ENCODE results near the gene LAMTOR1. TPM values are rescaled to one million over a fixed set of nuclear protein-coding genes. Genes with fewer than 3 reads are reported as not detected.

LAMTOR1 gene
- polyA plus RNA-seq, 2 of the 4 experiments (the other 2 are of a cell fraction): 66.1 to 119 TPM

DNA sequence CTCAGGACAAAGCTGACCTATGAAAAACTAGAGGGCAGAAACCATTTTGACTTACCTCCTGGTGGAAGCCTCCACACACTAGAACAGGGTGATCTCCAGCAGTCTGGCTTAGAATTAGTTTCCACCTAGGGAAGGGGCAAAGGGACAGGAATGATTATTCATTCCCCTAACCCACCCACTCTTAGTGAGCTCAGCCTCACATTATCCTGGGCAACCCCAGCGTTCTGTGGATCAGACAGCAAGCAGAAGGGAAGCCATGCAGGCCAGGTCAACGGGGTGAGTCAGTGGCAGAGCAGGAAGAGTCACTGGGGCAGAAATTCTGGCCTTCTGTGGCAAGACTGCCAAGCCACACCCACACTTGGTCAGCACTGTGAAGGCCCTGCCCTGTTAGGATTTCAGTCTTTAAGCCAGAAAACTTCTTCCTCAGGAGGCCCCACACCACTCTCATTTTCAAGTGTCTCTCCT, 33.3 kb downstream of the LAMTOR1 start:
- POLR2A ChIA-PET: interaction anchor here (0.8 to 1.5 kb wide), 3 partner anchors 8 to 21 kb away, joined by 3 to 4 read pairs (median 3); no protein-coding TSS in a partner anchor
- ATAC-seq (peak; percentile 99), DNase-seq (ENCODE audit: low read depth in 1 of 2, low spot score in 1 of 2) (peak; percentile 59 to 78), FAIRE-seq (no peak)
- CTCF ChIA-PET: interaction anchor here (0.6 to 4.2 kb wide), 7 partner anchors 11 to 361 kb away, joined by 3 to 21 read pairs (median 4); no protein-coding TSS in a partner anchor
- peaks cover 55% of the 10 kb centered on the region for H3K4me1 ChIP-seq
- H3K4me2 ChIP-seq: peak overlapping the region; percentile 67
- WGBS (ENCODE audit: missing lambda C conversion rate): 4% methylated on average over 2 of the region's 2 CpGs
- no peak overlapping the region for H3K4me3 ChIP-seq
- H3K9me3 ChIP-seq: no peaks in the 10 kb centered on the region
- peak overlapping the region; percentile 58 to 86 for H3K27ac ChIP-seq
- TF ChIP-seq NFE2L2 (conservative IDR thresholded peaks at IDR 0.05; ENCODE audit: low read length) (no peak), EHMT2 (IDR thresholded peaks at IDR 0.05; ENCODE audit: low read depth) (no peak), MAFK (IDR thresholded peaks at IDR 0.05; ENCODE audit: partially characterized antibody) (peak; percentile 10), POLR2A (IDR thresholded peaks at IDR 0.05; ENCODE audit: low read length) (peak; percentile 28; the same call in 1 of the 2 replicates), KDM5A (IDR thresholded peaks at IDR 0.05) (no peak), RFX5 (IDR thresholded peaks at IDR 0.05) (no peak), CBX2 (IDR thresholded peaks at IDR 0.05; ENCODE audit: borderline replicate concordance, low read depth) (no peak), ZC3H11A (IDR thresholded peaks at IDR 0.05) (no peak), PHF8 (IDR thresholded peaks at IDR 0.05; ENCODE audit: borderline replicate concordance, low read depth) (no peak), HES2 (IDR thresholded peaks at IDR 0.05) (no peak), CHD4 (IDR thresholded peaks at IDR 0.05; ENCODE audit: borderline replicate concordance) (no peak), JUN (IDR thresholded peaks at IDR 0.05) (no peak), MAZ (IDR thresholded peaks at IDR 0.05; ENCODE audit: borderline replicate concordance, low read depth, low read length) (no peak), FOSL2 (IDR thresholded peaks at IDR 0.05) (no peak), FOSL2 (CRISPR knock-in tag; IDR thresholded peaks at IDR 0.05) (peak; percentile 72), HOXB13 (CRISPR knock-in tag; IDR thresholded peaks at IDR 0.05; ENCODE audit: low read depth) (no peak), HOXB5 (CRISPR knock-in tag; IDR thresholded peaks at IDR 0.05) (no peak)
- TF ChIP-seq, protein P1, sequence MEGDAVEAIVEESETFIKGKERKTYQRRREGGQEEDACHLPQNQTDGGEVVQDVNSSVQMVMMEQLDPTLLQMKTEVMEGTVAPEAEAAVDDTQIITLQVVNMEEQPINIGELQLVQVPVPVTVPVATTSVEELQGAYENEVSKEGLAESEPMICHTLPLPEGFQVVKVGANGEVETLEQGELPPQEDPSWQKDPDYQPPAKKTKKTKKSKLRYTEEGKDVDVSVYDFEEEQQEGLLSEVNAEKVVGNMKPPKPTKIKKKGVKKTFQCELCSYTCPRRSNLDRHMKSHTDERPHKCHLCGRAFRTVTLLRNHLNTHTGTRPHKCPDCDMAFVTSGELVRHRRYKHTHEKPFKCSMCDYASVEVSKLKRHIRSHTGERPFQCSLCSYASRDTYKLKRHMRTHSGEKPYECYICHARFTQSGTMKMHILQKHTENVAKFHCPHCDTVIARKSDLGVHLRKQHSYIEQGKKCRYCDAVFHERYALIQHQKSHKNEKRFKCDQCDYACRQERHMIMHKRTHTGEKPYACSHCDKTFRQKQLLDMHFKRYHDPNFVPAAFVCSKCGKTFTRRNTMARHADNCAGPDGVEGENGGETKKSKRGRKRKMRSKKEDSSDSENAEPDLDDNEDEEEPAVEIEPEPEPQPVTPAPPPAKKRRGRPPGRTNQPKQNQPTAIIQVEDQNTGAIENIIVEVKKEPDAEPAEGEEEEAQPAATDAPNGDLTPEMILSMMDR (IDR thresholded peaks at IDR 0.05): no peak

- H3K27ac ChIP-seq: peak overlapping the region; percentile 58 to 86
- FAIRE-seq: no peak
- H3K4me2 ChIP-seq: peak overlapping the region; percentile 67
- H3K4me1 ChIP-seq: peaks cover 55% of the 10 kb centered on the region
- TF ChIP-seq EHMT2 (IDR thresholded peaks at IDR 0.05; ENCODE audit: low read depth) (no peak), USF2 (IDR thresholded peaks at IDR 0.05) (no peak), EHF (CRISPR knock-in tag; IDR thresholded peaks at IDR 0.05) (no peak), JUN (IDR thresholded peaks at IDR 0.05) (no peak), ZFP36 (IDR thresholded peaks at IDR 0.05; ENCODE audit: borderline replicate concordance, partially characterized antibody) (no peak), HOXB5 (CRISPR knock-in tag; IDR thresholded peaks at IDR 0.05) (no peak)
- TF ChIP-seq, protein P2, sequence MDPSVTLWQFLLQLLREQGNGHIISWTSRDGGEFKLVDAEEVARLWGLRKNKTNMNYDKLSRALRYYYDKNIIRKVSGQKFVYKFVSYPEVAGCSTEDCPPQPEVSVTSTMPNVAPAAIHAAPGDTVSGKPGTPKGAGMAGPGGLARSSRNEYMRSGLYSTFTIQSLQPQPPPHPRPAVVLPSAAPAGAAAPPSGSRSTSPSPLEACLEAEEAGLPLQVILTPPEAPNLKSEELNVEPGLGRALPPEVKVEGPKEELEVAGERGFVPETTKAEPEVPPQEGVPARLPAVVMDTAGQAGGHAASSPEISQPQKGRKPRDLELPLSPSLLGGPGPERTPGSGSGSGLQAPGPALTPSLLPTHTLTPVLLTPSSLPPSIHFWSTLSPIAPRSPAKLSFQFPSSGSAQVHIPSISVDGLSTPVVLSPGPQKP (IDR thresholded peaks at IDR 0.05; ENCODE audit: low read depth, low read length): no peak
- no peak for DNase-seq (ENCODE audit: low read depth in 1 of 2, low spot score in 1 of 2)
- ATAC-seq: no peak
- CTCF ChIA-PET: interaction anchor here (0.6 to 4.2 kb wide), 11 partner anchors 9 to 362 kb away, joined by 3 to 21 read pairs (median 4); partner anchors contain the start of gene ANAPC15
- POLR2A ChIA-PET: interaction anchor here (1.3 kb wide), 1 partner anchor 21 kb away, joined by 3 read pairs; no protein-coding TSS in a partner anchor
- H3K9me3 ChIP-seq: no peaks in the 10 kb centered on the region
- no peak overlapping the region for H3K4me3 ChIP-seq
Measured at GRCh38 chr11:72069200-72069599, 33.9 kb downstream of the LAMTOR1 start.
